Muscle layer of duodenum (tissue), 2 donors: ENCODE results near the gene ANO2.

Experiments
- H3K27ac ChIP-seq: one replicate; pipeline ENCODE4 v1.7.0; 2013; ENCODE audit warnings: mild to moderate bottlenecking, low read length
- H3K27me3 ChIP-seq: one replicate; pipeline ENCODE4 v1.7.0; 2013; ENCODE audit warnings: low read depth, mild to moderate bottlenecking, control low read depth, low read length
- H3K36me3 ChIP-seq, 2 donors: one replicate each; pipeline ENCODE4 v1.7.0; 2013; ENCODE audit warnings: low read length in 2 of 2, control low read depth in 1 of 2, mild to moderate bottlenecking in 1 of 2; ENCODE audit not compliant: insufficient read depth in 2 of 2, control insufficient read depth in 1 of 2
- H3K4me1 ChIP-seq, 2 donors: one replicate each; pipeline ENCODE4 v1.7.0; 2013; ENCODE audit warnings: low read length in 2 of 2, mild to moderate bottlenecking in 2 of 2, control low read depth in 1 of 2, moderate library complexity in 1 of 2; ENCODE audit not compliant: insufficient read depth in 2 of 2, control insufficient read depth in 1 of 2
- H3K4me3 ChIP-seq, 2 donors: one replicate each; pipeline ENCODE4 v1.7.0; 2013; ENCODE audit warnings: low read length in 2 of 2, low read depth in 1 of 2, mild to moderate bottlenecking in 1 of 2
- H3K9me3 ChIP-seq, 2 donors: one replicate each; pipeline ENCODE4 v1.7.0; 2013; ENCODE audit warnings: low read length in 2 of 2, control low read depth in 1 of 2, mild to moderate bottlenecking in 1 of 2; ENCODE audit not compliant: control insufficient read depth in 1 of 2
- donor health status: healthy.

The ANO2 gene

DNA sequence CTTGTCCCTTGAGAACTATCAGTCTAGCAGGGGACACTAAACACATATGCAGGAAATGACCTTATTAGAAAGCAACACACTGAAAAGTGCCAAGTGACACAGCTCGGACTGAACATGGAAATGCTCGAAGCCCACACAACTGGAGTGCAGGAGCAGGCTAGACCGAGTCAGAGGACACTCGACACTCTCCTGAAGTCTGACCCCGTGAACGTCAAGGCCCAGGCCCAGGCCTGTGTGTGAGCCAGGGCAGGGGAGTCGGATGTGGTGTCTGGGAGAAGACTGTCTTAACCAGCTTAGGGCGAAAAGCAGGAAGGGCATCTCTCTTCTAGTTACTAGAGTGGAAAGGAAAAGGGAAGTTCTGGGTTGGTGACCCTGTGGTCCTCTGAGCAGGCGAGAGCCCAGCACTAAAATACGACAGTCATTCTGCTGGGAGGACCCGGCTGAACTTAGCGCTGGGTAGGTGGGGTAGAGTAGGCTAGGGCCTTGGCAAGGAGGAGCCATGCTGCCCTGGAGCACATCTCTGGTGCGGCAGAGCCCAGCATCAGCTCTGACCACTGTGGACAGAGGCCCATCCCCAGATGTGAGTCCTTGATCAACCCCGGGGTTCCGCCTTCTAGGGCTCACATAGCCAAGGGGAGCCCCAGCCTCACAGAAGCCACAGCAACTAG is 420.2 kb downstream of the ANO2 start:
- Histone ChIP-seq H3K4me3 (no peak overlapping the region), H3K4me1 (no peaks in the 10 kb centered on the region), H3K36me3 (no peaks in the 10 kb centered on the region), H3K9me3 (no peaks in the 10 kb centered on the region), H3K27me3 (no peaks in the 10 kb centered on the region), H3K27ac (no peak overlapping the region)

DNA sequence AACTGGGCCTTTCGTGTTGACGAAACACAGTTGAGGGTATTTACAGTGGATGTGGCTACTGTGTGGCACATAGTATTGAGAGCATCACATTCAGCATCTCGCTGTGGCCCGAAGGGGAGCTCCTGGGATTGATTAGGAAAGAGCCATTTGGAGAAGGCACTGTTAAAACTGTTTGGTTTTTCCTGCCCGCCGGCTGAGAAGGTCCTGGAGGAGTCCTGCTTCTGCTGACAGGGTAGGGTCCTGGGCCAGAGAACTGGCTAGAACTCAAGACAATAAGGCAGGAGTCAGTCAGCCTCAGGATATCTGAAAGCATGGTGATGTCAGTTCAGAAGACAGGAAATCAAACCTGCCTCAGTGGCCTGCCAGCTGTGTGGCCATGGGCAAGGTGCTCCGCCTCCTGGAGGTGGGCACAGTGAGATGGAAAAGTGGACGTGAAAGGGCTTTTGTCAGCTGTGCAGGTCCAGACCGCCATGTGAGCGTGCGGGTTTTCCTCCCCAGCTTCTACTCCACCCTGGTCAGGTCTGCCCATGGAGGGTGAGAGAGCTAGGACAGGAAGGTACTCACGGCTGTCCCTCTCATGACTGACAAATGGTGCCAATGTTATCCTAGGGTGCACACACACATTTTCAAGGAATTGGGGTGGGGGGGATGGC is 420.8 kb downstream of the ANO2 start:
- Histone ChIP-seq H3K9me3 (no peaks in the 10 kb centered on the region), H3K27ac (no peak overlapping the region), H3K4me3 (no peak overlapping the region), H3K27me3 (no peaks in the 10 kb centered on the region), H3K36me3 (no peaks in the 10 kb centered on the region), H3K4me1 (no peaks in the 10 kb centered on the region)

DNA sequence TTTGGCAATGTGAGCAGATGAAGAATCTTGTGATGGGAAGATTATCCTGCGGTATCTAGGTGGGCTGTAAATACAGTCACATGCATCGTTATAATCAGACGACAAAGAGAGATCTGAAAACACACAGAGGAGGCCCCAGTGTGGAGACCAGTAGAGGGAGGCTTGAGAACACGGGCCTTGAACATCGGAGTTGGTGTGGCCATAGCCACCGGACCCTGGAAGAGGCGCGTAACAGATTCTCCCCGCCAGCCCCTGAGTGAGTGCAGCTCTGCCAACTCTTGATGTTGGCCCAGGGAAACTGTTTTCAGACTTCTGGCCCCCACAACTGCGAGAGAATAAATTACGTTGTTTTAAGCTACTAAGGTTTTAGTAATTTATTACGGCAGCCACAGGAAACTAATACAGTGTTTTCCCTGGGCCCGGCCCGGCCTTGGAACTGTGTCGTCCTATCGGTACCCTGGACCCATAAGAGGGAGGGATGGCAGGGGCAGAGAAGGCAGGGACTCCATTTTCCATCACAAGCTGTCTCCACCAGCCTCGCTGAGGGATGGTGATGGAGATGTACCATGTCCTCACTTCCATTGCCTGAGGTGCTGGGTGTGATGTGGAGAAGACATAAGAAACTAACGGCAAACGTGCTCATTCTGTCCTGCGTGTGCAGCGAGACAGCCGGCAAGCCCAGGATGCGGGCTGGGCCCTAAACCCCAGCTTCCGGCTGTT is 421.5 kb downstream of the ANO2 start:
- Histone ChIP-seq H3K4me1 (no peaks in the 10 kb centered on the region), H3K9me3 (no peaks in the 10 kb centered on the region), H3K4me3 (no peak overlapping the region), H3K27ac (no peak overlapping the region), H3K27me3 (no peaks in the 10 kb centered on the region), H3K36me3 (no peaks in the 10 kb centered on the region)

DNA sequence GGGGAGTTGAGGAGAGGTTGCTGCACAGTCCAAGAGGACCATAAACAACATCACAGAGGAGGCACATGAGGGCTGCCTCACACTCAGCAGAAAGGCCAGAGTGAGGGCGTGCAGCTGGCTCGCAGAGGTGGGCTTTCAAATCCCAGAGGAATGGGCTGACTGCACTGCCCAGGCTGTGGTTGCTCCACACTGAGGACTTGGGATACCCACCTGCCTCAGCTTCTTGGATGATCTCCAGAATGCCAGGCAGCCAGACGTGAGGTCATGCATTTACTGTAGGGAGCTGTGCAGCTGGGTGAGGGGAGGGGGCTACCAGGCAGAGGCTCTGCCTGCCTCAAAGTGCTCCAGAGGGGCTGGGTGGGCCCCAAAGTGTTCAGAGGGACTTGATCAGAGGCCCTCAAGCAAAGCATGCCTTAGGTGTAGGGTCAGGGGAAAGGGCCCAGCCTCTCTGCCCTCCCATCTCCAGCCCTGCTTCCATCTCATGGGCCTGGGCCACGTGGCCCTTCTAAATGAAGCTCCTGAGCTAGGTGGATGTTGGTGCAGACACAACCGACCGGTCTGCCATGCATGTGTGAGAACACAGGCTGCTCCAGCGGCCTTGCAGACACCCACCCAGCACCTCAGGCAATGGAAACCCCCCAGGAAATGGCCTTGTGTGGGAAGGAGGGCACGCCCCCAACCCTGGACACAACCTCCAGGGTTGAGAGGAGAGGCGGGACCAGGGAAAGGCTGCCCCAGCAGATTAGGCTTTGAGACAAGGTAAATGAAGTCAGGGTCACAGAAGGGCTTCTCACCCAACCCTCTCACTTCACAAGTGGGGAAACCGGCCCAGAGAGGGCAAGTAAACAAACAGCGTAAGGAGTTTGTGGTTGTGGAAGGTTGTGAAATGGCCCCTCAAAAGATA is 422.4 kb downstream of the ANO2 start:
- H3K36me3 ChIP-seq, result no peaks in the 10 kb centered on the region

DNA sequence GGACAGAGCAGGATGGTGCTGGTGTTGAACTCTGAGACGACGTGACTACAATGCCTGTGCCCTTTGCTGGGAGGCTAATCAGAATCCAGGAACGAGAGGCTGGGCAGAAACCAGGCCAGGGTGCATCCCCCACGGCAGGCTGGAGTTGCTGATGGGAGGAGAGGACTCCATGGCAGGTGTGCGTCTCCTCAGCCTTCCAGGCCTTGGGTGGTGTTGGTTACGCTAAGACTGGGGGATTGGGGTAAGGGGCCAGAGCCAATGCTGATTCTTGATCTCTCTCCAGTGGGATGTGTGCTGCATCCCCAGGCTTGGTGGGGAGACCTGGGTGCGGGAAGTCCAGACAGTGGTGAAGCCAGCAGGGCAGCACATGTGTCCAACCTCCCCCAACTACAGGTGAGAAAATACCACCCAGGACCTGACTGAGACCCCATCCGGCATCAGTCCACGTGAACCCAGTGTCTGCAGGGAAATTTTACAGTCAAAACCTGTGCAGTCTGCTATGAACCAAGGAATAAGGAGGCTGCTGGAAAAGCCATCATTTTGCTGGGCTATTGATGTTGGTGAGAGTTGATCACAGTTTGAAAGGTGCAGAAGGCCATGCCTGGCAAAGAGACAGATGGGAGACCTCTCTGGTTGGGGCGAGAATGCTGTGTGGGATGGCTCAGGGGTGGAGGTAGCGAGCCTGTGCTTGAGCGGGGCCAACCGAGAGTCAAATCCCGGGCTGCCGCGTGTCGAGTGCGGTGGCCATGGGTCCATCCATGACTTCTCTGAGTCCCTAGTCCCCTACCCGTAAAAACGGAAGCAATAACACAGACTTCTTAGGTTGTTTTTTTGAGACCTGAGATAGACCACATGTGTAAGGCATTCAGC is 423.4 kb downstream of the ANO2 start:
- no peak overlapping the region for H3K27ac ChIP-seq
- H3K27me3 ChIP-seq, result no peaks in the 10 kb centered on the region
- no peaks in the 10 kb centered on the region for H3K4me1 ChIP-seq
- no peak overlapping the region for H3K4me3 ChIP-seq
- H3K36me3 ChIP-seq, result no peaks in the 10 kb centered on the region
- no peaks in the 10 kb centered on the region for H3K9me3 ChIP-seq

More for the DNA sequence above, 422.4 kb downstream of the ANO2 start:
- Histone ChIP-seq H3K27me3 (no peaks in the 10 kb centered on the region), H3K4me1 (no peaks in the 10 kb centered on the region), H3K4me3 (no peak overlapping the region), H3K9me3 (no peaks in the 10 kb centered on the region), H3K27ac (no peak overlapping the region)

DNA sequence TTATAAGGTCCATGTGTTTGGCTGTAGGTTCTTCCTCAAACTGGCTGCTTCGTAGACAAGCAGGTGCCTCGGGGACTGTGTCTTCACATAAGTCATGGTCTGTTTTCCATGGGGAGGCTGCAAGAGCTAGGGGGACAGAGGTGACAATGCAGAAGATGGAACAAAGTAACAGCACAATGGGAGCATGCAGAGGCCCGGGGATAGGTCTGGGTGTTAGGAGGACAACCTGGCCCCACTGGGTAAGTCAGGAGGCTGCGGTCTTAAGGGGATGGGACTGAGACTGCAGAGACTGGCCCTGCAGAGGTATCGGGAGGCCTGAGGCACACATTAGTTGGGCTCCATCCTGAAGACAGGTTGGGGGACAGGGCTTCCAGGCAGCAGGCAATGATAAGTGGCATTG is 424.2 kb downstream of the ANO2 start:
- H3K9me3 ChIP-seq, result no peaks in the 10 kb centered on the region
- no peaks in the 10 kb centered on the region for H3K36me3 ChIP-seq
- no peak overlapping the region for H3K27ac ChIP-seq
- H3K4me1 ChIP-seq, result no peaks in the 10 kb centered on the region
- H3K4me3 ChIP-seq, result no peak overlapping the region
- H3K27me3 ChIP-seq, result no peaks in the 10 kb centered on the region

DNA sequence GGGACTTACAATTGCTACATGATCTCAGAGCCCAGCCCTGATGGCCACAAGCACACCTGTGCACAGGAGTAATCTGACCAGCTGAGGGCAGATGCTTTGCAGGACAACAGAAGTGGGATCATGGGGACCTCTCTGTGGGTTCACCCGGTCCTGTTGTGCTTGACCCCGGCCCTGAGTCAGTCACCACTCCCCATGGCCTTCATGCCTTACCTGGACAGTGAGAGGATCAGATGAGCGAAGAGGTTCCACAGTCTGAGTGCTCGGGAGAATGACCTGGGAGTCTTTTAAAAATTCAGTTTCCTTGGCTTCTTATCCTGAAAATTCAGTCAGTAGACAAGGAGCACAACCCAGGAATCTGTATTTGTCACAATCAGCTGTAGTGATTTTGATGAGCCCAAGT is 425.0 kb downstream of the ANO2 start:
- Histone ChIP-seq H3K4me3 (no peak overlapping the region), H3K4me1 (no peaks in the 10 kb centered on the region)

DNA sequence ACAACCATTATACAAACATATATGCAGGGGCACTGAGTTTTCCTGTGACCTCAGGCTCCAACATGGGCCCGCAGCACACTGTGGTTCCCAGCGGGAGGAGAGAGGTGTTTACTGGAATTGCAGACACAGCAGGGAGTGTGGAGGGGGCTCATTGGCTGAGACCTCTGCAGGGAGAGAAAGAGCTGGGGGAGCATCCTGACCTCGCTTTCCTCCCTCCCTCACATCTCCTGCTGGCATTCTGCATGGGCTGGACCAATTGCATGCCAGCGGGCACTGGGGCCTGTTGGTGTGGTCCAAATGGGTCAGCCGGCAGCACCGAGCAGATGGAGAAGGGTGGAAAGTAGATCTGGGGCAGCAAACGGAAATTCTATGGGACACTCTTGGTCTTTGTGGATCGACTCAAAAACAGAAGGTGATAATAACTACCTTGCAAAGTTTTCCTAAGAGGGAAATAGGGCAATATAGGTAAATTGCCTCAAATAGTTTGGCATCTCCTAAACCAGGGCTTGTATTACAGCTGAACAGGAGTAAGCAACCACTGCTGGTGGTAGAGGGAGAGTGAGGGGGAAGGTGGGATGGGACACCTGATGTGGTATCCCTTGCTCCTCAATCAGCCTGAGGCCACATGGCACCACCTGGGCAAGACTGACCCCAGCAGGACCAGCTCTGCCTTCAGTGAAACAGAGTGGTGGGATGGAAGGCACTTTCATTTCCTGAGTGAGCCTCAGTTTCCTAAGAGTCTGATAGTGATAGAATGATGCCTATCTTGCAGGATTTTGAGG is 426.3 kb downstream of the ANO2 start:
- Histone ChIP-seq H3K36me3 (no peaks in the 10 kb centered on the region), H3K4me1 (no peaks in the 10 kb centered on the region), H3K4me3 (no peak overlapping the region), H3K9me3 (no peaks in the 10 kb centered on the region), H3K27me3 (no peaks in the 10 kb centered on the region), H3K27ac (no peak overlapping the region)

More for the DNA sequence above, 425.0 kb downstream of the ANO2 start:
- H3K36me3 ChIP-seq, result no peaks in the 10 kb centered on the region
- no peaks in the 10 kb centered on the region for H3K27me3 ChIP-seq
- no peaks in the 10 kb centered on the region for H3K9me3 ChIP-seq
- no peak overlapping the region for H3K27ac ChIP-seq

DNA sequence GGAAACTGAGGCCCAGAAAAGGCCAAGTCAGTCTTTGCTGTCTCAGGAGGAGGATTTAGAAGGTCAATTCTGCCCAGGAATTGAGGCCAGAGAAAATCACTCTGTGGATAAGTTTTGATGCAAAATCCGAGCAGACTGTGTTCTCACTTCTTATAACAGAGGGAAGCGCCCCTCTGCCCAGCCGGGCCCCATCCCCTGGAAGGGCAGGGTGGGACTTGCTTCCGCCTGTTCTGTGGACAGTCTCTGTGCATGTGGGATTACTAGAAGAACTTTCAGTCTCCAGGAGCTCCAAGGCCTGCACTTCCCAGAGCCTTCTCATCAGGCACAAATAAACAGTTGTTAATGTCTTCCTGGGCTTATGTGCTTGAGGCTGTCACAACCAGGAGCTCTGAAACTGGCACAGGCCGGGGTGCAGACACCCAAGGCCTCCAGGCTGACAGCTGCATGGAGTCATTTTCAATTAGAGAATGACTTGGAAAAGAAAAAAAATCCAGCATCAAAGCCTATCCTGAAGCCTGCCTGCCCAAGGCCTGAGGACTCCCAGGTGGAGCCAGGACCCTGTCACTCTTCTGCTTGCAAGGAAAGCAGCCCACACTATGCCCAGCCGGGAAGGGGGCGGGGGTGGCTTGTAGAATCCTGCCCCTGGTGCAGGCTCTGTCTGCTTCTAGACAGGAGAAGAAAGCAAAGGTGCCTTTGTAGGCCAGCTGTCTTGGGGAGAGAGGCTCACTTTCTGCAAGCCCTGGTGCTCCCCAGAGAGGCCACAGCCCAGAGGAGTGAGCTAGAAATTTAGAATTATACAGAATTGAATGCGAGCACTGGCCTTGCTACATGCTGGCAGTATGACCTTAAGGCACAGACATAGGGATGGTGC is 428.5 kb downstream of the ANO2 start:
- Histone ChIP-seq H3K27me3 (no peaks in the 10 kb centered on the region), H3K36me3 (no peaks in the 10 kb centered on the region), H3K9me3 (no peaks in the 10 kb centered on the region), H3K4me3 (no peak overlapping the region), H3K4me1 (peaks cover 0 to 12% of the 10 kb centered on the region in 2 donors), H3K27ac (no peak overlapping the region)
